ENCODE measurements around the gene GSDME.

GSDME gene

DNA sequence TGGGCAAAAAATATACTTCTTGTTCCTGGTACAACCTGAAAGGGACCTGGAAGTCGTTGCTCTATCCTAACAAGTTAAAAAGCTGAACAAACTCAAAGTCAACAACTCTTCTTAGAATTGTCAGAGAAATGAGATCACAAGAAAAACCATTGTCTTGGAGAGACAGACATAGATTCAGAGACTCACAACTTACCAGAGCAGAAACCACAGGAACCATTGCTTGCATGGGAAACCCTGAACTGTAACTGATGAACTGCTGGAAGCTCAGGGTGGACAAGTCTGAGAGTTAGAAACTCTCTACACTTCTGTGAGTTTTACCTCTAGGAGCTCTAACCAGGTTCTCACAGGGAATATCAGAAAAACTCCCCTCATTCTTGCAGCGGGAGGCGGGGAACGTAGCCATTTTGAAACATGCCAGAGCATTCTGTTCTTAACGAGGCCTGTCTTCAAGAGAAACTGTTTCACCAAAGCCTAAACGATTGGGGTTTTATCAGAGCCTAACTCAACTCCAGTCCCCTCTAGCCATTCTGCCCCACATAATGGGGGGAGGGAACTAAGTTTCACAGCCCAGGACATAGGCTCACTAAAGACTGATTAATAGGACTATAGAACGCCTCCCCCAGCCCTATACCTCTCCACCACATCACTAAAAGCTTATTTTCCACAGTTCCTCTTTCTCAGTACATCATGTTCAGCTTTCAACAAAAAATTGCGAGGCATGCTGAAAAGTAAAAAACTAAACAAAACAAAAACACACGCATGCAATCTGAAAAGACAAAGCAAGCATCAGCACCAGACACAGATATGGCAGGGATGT lies 12.0 kb upstream of the GSDME start:
- no peak for DNase-seq

DNA sequence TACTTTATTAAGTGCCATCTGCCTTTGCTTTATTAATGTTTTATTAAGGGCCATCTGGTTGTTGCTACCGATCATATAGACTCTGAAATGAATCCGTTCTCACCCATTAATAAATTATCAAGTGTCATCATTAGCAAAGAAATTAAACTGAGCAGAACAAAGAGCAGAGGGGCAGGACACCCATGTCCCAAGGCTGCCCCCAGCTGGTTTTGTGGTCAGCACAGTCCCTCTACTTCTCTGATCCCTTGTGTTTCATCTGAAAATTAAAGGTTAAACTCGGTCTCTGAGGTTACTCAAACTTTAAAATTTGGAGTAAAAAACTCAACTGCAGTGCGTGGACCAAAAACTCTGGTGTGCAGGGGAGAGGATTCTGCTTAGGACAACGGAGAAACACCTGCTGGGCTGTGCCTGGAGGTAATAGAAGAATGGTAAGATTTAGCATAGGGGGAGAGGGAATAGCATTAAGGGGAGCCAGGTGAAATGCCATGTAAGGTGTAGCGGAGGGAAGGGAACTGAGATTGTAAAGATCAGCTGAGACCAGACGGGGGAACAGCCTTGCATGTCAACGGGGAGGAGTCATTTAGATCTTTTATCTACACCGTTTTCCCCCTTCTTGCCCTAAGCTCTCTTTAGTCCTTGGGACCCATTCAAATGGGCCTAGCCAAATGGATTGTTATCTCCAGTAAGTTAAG lies 10.8 kb upstream of the GSDME start:
- no peak for DNase-seq

DNA sequence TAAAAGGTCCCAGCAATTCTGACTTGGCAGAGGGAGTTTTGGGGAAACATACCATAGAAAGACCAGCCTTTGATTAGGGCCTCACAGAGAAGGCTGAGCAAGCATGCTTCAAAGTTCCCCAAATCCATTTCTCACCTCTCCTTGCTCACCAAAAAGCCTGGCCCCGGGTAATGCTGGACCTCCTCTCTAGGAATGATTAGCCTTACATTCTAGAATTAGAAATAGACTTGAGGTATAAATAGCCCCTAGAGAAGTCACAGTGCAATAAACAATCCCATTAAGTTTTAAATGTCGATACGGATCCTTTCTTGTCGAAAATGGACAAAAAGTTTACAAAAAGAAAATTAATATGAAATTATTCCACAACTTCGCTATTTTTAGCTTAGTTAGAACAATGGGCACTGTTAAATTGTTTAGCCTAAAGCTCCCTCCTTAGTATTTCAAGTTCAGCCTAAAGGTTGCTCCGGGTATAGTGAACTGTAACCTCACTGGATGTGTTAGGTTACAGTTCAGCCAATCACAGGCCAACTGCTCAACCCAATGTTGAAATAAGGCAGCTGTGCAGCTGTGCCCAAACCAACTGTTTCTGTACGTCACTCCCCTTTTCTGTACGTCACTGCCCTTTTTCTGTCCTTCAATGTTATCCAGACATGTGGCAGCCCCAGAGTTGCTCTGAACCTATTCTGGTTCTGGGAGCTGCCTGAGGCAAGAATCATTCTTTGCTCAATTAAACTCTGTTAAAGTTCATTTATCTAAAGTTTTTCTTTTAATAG lies 7.9 kb upstream of the GSDME start:
- no peak for DNase-seq

DNA sequence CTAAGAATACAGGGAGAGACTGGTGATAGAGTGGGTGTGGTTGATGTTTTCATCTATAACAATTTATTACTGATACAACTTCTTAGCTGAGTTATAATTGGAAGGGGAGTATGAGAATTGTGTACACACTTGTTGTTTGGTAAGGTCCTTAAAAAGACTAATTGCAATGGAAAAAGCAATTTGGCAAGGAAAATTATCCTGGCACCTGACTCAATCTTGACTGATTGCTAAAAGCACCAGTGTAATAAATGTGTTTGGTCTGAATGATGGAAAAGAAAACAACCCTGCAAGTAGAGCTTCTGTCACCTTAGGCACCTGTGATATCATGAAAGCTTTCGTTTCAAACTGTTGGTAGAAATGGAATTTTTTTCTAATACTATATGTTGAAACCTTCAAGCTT lies 6.7 kb upstream of the GSDME start:
- DNase-seq, result peak; percentile 1

DNA sequence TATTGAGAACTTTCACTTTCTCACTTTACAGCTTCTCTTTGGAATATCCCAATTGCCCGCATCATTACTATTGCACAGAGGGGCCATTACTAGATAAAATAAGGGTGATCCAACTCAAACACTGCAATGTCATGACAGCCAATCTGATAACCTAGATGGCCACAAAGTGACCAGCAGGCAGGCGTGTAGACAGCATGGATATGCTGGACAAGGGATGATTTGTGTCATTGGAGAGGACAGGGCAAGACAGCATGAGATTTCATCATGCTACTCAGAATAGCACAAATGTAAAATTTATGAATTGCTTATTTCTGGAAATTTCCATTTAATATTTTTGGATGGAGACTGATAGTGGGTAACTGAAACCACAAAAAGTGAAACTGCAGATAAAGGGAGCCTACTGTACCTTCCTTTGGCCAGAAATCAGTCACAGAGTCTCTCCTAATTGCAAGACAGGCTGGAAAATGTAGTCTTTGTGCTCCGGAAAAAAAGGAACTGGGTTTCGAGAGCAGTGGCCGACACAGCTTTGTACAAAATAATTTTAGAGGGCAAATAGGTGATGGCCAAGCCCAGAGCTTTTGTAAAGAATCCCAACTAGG lies 6.1 kb upstream of the GSDME start:
- no peak for DNase-seq

DNA sequence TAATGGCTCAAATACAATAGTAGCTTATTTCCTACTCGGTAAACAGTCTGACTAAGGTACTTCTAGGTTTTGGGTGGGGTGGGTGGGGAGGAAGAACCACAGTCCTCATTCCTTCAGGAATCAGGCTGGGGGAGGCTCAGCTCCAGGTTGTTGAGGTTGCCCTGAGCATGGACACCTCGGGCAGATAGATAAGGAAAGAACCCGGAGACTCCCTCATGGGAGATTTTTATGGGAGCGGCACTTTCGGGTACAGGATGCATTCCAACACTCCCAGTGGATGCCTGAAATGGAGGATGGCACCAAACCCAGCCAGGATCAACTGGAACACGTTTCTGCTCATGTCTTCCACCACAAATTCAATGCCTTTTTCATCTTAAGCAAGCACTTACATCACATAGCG lies 5.5 kb upstream of the GSDME start:
- DNase-seq, result no peak

DNA sequence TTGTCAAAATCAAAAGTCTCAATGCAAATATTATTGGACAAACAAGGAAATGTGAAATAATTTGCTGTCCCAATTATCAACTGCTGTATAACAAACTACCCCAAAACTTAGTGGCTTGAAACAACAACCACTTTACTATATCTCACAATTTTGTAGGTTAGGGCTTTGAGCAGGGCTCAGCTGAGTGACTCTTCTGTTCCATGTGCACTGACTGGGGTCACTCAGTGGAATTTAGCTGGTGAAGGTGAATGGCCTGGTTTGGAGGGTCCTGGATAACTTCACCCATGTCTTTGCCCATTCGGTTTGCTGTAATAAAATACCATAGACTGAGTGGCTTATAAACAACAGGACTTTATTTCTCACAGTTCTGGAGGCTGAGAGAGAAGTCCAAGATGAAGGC lies 3.7 kb upstream of the GSDME start:
- DNase-seq, result no peak

DNA sequence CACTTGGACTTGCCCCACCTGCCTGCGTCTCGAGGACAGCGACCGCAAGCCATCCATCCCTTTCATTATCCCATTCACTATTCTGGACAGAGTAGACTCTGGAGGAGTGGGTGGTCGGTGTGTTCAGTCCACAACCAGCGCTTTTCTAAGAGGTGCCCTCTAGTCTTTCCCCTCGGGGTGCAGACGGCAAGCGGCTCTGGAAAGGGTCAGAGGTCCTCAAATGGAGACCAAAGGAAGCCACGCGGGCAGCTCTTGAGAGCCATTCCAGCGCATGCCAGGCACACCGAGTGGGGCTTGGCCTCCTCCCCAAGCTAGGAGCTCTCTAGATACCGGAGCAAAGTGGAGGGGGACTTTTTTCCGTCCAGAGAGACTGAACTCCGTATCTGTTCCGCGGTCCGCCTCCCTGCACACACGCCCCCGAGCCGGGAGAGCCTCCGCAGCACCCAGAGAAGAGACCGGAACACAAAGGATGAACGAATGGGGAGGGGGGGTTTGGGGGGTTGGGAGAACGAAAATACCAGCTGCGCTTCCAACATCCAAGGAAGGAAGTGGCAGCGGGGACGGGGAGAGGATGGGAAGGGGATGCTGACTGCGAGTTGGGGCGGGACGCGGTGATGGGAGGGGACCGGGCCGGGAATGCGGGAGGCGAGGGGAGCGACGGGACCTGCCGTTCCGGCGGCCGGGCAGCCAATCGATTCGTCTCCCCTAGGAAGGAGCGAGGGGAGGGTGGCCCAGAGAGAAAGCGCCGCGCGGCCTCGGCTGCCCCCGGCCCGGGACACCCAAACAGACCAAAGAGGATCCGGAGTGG lies 515 bp downstream of the GSDME start:
- DNase-seq, result peak; percentile 22

DNA sequence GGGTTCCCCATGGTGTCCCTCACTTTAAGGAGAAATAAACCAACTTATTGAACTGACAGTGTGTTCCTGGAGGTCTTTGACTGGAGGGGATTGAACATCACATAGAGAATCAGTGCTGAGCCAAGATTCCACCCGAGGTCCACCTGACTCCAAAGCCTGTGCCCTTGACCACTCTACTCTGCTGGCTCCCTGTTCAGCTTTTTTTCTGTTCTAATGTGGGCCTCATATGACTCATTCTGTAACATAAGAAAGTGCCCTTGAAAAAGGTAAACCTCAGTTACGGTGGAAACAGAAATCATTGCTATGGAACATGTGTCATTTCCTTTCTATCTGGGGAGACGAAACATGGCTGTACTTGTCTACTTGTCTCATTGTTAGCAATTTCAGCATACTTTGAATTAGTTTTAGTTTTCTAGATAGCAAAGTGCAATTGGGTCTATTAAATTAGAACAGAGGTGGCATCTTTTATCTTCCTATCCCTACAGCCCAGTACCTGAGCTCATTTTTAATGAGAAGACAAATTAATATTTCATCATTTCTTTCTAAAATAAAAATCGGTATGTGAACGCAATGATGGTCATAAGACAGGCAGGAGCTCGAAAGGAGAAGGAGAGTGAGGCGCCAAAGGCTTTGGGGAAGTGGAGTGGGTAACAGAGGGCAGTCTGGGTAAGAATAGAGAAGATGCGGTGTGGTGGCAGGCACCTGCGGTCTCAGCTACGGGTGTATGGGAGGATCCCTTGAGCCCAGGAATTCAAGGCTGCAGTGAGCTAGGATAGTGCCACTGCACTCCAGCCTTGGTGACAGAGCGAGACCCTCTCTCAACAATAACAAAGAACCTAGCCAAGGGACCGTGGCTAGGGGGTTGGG lies 1.5 kb downstream of the GSDME start:
- DNase-seq, result no peak

DNA sequence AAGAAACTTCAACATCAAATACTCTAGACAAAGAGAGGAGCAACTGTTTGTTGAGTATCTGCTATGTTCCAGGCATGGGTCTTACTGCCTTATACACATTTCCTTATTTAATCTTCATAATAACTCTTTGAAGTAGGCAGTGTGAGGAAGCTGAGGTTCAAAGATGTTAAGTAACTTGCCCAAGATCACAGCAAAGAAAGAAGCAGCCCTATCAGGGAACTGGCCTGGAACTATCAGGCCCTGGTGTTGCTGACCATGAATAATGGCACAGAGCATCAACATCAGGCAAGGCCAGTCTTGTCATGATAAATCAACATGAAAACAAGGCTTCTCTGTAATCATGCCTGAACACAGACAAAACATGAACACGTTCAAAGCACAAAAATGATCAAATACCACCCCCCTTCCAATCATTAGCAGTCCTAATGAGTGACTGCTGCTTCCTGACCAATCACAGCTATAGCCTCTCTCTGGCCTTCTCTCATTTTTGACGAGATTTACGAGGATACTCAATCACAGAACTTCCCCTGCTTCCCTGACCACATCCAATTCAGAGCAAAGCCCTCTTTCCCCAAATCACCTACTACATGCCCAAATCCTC lies 2.3 kb downstream of the GSDME start:
- no peak for DNase-seq

DNA sequence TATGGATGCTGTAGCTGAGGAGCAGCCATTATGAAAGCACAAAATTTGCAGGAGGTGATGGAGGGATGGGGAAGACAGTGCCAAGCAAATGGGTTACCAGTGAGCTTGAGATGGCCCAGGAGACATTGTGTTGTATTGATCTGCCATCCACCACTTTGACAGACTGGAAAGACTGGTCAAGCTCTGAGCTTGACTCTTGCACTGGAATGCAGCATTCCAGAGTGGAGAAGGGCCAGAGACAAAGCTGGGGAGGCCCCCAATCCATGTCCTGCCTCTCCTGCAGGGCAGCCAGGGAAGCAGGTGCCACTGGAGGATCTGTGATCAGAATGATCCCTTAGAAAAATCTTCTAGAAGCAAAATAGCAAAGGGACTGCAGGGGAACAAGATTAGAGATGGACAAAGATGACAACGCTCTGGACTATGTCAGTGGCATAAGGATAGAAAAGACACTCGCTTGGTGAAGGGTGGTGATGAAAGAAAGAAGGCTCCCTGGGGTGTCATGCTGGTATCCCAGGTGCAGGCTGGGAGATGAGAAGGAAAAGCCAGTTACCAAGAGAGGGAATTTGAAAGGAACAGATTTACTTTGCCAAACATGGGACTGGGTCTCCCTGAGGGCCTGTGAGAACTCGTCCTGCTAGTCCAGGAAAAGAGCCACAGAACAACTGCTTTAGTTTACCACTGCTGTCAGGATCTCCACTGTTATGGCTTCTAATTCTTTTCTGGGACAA lies 5.0 kb downstream of the GSDME start:
- no peak for DNase-seq

DNA sequence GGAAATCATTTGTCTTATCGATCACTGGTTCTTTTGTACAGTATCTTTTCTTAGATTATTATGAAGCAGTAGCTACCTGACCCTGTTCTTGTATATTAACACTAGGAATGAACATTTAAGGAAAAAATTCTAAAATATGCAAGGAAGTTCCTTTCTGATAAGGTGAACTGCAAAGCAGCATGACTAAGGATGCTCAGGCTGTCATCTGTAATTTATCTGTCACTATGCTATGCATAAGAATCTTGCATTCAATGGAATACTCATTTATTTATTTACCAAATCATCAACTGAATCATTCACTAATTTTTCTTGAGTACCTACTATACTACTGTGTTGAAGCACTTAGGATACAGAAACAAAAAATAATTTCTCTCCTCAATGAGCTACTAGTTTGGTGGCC lies 5.8 kb downstream of the GSDME start:
- DNase-seq, result no peak

DNA sequence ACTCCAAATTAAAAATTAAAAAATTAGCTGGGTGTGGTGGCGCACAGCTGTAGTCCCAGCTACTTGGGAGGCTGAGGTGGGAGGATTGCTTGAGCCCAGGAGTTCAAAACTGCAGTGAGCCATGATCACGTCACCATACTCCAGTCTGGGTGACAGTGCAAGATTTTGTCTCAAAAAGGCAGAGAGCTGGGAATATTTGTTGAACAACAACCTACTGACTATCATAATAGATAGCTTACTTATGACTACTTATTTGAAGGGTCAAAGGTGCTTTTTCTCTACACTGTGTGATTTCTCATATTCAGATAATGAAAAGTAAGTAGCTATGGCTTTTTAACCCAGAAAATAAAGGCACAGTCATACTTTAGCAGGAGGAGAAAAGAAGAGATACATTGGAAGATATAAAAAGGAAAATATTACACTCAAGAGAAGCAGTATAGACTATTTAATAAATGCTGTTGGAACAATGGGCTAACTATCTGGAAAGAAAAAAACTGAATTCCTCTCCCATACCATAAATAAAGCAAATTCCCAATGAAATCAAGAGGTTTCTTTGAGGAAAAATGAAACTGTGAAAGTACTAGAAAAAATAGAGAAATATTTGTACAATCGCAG lies 6.7 kb downstream of the GSDME start:
- DNase-seq, result no peak

DNA sequence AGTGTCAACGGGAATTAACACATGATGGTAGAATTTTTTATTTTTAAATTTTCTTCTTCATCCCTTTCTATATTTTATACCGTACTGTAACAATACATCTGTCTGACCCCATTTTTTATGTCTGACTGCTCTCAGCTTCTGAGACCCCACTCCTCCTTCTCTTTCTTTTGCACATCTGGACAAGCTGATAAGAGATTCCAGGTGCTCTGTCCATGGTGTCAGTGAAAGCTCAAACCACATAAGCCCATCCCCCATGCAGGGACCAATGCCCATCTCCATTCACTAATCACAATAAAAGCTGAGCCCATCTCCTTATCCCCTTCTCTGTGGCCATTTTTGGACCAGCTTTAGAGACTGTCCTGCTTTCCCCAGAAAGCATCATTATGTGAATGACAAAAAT lies 8.7 kb downstream of the GSDME start:
- DNase-seq, result no peak

DNA sequence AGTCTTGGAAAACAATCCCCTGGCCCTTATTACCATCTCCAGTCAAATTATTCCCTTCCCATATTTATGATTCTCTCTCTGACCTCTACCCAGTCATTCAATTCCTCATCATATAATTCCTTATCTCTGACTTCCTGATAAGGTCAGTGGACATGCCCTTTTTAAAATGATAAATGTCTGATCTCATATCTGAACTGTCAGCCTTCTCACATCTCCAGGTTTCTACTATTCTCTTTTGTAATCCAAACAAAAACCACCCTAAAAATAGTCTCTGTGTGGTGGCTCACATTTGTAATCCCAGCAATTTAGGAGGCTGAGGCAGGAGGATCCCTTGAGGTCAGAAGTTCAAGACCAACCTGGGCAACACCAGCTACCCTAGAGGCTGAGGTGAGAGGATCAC lies 11.9 kb downstream of the GSDME start:
- no peak for DNase-seq

DNA sequence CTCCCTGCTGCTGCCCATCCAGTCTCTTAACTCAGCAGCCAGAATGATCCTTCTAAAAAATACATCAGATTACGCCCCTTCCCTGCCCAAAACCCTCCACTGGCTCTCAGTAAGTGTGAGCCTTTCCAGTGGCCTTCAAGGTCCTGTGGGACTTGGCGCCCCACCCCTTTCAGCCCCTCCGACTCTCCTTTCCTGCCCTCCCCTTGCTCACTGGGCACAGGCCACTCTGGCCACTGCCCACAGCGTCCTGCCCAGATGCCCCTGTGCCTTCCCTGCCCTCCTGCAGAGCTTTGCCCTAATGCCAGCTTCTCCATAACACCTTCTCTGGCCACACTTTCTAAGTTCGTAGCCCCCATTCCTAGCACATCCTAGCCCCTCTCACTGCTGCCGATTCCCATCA lies 13.8 kb downstream of the GSDME start:
- no peak for DNase-seq

DNA sequence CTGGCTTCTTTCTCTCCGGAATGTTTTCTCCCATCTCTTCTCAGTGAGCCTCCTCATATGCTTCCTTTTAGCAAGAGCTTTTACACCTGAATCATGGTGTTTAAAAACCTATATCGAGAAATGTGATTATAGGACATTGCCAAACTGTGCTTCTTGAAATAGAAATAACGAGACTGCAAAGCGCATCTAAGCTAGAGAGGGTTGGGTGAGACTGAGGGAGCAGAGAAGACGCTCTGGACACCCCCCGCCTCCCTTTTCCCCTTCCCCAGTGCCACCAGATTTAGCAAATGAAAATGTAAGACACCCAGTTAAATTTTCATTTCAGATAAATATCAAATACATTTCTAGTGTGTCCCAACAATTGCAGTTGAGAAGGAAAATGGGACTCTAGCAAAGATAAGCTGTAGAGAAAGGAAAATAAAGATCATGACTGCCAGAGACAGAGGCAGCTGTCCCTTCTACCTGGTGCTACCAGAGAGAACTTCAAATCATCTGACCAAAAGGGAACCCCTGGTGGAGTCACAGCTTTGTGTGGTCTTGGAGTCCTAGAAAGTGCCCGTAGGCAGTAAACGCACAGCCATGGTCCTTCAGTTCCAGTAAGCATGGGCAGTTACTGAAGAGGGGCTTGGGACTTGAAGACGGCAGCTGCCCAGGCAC lies 14.6 kb downstream of the GSDME start:
- DNase-seq, result no peak

DNA sequence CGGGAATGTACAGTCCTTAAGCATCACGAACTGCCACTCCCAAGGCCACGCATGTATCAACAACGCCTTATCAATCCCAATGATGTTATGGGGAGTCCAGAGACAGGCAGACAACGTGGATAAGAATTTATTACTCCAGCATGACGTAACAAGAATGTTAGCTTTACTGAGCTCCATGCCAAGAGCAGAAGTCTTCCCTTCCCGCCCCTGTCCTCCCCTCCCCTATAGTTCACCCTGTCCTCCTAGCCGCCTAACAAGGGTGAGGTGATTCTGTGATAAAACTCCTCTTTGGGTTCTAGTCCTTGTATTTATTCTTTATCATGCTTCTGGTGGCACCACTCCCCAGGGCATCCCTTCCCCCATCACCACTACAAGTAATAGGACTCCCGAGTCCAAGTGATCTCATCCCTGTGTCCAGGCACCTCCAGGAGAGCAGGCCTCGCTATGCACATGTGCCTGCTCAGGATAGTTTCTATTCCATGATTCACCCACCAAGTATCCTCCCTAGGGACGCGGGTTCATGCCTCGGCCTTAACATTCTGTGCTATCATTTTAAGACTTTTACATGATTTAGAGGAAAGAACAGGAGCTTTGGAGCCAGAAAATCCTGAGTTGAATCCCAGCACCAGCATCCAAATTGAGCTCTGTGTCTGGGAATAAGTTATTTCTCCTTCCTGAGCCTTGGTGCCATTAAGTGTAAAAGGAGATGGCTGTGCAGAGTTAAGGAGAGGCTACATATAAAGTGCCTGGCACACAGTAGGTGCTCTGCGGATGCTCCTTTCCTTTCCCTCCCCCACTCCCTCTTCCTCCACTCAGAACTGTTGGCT lies 15.4 kb downstream of the GSDME start:
- no peak for DNase-seq
